ENCODE data around the gene PDZD7.
A peak's percentile ranks its signal among the peaks of the same experiment; 100 is the strongest.

The PDZD7 gene

GRCh38 chr10:101061624-101062231, 30.8 kb upstream of the PDZD7 start, which contains the start of gene KAZALD1:
Gene KAZALD1 (plus strand): TSS chr10:101061989. CDS start chr10:101062593, 604 bp downstream.
- peak; percentile 56 for DNase-seq (ENCODE audit: low spot score)

- DNase-seq (ENCODE audit: low spot score): peak; percentile 99
Measured at GRCh38 chr10:101060951-101061623, 30.2 kb upstream of the PDZD7 start.

DNA sequence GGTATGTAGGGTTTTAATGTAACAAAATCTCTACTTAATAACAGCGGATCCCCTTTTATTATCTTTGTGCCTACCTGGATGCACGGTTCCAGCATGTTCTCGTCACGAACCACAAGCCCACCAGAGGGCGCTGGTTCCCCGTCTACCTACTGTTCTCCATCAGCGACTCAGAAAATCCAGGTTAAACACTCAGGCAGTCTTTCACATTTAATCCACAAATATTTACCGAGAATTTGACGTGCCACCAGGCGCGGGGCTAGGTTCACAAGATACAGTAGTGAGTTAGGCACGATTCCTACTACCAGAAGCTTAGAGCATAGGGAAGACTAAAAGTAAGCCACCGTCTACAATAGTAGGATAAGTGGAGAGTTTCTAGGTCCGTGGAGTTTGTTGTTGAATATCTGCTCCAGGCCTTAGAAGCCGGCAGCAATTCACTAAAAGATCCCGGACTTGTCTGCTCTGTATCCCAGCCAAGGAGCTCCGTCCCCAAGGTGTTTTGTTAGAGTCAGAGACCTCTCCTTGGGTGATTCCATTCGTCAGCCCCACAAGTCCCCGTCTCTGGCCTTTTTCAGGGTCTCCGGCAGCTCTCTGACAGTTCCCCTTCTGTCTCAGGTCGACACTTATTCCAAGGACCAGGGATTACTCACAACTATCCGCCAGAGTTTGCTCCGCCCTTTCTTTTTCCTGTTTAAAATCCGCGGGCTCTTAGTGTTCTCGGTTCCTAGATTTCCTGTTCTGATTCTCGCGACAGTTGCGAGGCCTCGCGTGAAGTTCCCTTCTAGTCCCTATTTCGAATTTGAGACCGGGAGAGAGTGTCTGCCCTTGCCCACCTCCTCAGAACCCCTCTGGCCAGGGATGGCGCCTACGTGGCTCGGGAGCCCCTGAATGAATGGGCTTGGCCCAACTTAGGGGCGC, 29.4 kb upstream of the PDZD7 start:
- peak; percentile 92 for DNase-seq (ENCODE audit: low spot score)

DNA sequence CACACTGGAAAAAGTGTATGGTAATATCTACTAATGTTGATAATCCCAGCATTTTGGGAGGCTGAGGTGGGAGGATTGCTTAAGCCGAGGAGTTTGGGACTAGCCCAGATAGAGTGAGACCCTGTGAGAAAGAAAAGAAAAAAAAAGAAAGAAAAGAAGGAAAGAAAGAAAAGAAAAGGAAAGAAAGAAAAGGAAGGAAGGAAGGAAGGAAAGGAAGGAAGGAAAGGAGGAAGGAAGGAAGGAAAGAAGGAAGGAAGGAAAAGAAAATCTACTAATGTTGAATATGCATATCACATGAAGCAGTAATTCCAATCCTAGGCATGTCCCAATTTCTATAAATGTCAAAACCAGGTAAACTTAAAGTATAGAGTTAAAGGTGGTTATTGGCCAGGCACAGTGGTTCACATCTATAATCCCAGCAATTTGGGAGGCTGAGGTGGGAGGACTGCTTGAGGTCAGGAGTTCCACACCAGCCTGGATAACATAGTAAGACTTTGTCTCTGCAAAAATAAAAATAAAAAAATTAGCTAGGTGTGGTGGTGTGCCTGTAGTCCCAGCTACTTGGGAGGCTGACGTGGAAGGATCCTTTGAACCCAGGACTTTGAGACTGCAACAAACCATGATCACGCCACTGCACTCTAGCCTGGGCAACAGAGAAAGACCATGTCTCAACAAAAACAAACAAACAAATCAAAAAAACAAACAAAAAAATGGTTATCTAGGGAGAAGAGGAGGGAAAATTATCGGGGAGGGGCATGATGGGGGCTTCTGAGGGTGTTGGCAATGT, 25.6 kb upstream of the PDZD7 start:
- no peak for DNase-seq (ENCODE audit: low spot score)

GRCh38 chr10:101055411-101055810, 24.5 kb upstream of the PDZD7 start:
- no peak for DNase-seq (ENCODE audit: low spot score)

GRCh38 chr10:101054876-101055275, 23.9 kb upstream of the PDZD7 start:
- no peak for DNase-seq (ENCODE audit: low spot score)

DNA sequence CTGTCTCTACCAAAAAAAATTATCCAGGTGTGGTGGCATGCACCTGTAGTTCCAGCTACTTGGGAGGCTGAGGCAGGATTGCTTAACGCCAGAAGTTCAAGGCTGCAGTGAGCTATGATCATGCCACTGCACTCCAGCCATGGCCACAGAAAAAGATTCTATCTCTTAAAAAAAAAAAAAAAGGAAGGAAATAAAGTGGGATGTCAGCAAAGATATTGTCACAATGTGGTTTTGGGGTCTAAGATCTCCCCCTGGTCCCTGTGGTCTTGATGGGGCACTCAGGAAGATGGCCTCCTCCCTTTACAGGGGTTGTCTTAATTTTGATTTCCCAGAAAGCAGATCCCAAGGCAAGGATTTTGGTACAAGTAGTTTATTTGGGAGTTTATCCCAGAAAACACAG, 23.4 kb upstream of the PDZD7 start:
- no peak for DNase-seq (ENCODE audit: low spot score)

GRCh38 chr10:101053516-101053915, 22.6 kb upstream of the PDZD7 start:
- peak; percentile 43 for DNase-seq (ENCODE audit: low spot score)

GRCh38 chr10:101052285-101052684, 21.4 kb upstream of the PDZD7 start:
- peak; percentile 65 for DNase-seq (ENCODE audit: low spot score)

DNA sequence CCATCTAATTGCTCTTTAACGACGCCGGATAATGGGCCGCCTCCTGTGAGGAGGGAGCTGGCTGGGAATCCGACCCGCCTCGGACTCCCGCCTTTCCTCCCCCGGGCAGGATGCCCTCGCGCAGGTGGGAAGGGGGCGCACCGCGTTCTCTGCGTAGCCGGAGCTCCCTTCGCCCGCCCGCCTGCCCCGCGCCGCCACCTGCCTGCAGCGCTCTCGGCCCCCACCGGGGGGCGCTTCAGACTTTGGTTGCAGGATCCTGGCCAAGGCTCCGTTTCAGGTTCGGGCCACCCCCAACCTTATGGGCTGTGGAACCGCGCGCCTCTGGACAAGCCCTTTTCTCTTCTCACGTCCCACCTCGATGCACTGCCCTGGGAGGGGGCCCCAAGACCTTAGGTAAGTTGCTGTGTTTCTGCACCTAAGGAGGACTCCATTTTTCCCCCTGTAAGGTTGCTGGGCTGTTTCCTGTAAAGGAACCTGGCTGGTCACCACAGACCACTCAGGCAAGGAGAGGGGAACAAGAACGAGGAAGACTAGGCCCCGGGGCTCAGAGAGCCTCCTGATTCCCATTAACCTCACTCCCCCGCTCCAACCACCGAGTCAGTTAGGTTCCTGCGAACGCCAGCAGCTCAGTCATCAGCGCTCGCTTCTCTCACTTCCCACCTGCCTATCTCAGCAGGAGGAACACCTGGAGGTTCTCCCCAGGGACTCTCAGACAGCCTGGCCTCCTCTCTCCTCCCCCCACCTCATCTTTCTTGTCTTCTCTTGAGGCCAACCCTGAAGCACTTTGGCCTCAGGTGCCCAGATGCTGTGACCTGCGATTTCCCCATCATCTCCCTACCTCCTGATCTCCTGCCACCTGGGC, 19.5 kb upstream of the PDZD7 start:
- peak; percentile 78 for DNase-seq (ENCODE audit: low spot score)

GRCh38 chr10:101047961-101048892, 17.3 kb upstream of the PDZD7 start:
- no peak for DNase-seq (ENCODE audit: low spot score)

GRCh38 chr10:101047268-101047667, 16.3 kb upstream of the PDZD7 start:
- no peak for DNase-seq (ENCODE audit: low spot score)

DNA sequence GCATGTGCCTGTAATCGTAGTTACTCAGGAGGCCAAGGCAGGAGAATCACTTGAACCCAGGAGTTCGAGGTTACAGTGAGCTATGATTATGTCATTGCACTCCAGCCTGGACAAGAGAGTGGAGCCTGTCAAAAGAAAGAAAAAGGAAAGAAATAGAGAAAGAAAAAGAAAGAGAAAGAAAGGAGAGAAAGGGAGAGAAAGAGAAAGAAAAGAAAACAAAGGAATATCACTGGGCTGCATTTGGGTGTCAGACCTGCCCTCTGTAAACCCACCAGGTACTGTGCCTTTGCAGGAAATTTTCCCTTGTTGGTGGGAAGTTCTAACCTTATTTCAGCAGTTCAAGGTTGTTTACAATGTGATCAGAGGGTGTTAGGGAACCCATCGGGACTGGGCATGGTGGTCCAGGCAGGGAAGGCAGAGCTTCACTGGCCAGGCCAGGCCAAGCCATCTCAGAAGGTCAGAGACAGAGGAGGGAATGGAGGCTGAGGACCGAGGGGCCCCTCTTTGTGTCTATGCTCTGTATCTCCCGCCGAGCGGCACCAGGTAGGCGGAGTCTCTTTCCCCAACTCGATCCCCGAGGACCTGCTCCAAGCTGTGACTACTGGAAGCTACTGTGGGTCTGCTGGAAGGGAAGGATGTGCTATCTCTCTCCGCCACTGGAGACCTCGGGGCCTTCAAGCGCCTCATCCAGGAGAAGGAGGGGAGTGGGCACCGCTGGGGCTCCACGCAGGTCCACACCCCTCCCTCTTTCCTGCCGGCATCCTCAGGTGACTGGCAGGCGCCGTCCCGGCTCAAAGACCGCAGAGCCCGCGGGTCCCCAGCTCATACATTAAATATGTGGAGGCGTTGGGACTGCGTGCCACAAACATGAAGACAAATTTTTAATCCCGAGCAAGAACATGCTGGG, 15.7 kb upstream of the PDZD7 start:
- DNase-seq (ENCODE audit: low spot score): no peak

- DNase-seq (ENCODE audit: low spot score): no peak
Measured at GRCh38 chr10:101044117-101044516, 13.2 kb upstream of the PDZD7 start.

- peak; percentile 28 for DNase-seq (ENCODE audit: low spot score)
Measured at GRCh38 chr10:101043363-101043707, 12.4 kb upstream of the PDZD7 start.

- DNase-seq (ENCODE audit: low spot score): peak; percentile 94
Measured at GRCh38 chr10:101042667-101043362, 11.9 kb upstream of the PDZD7 start.

DNA sequence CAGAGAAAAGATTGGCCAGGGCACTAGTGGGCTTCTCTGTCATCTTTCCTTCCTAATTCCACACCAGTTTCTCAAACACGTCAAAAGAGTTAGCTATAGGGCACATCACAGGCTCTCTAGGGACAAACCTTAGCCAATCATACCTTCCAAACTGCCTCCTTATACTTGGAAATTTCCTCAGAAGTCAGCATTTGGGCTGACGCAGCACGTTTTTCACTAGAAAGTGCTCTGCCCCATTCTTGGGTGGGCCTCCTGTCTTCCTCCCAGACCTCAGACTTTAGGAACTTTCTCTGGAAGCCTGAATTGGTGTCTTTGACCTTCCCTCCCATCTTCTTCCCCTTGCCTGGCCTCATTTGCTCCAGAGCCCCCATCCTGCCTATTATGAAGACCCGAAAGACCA, 11.2 kb upstream of the PDZD7 start:
- no peak for DNase-seq (ENCODE audit: low spot score)

DNA sequence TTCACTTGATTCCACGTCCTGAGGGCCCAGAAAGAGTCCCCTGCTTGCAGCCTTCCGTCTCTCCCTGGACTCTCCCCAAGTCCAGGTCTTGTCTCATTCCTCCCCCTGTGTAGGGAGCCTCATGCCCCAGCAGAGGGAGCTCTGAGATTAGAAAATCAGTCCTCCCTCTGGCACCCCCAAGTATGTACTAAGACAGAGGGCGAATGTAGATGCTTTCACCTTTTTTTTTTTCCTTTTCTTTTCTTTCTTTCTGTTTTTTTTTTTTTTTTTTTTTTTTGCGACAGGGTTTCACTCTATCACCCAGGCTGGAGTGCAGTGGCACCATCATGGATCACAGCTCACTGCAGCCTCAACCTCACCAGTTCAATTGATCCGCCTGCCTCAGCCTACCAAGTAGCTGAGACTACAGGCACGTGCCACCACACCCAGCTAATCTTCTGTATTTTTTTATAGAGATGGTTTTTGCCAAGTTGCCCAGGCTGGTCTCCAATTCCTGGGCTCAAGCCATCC, 10.4 kb upstream of the PDZD7 start:
- peak; percentile 86 for DNase-seq (ENCODE audit: low spot score)
